Neural cell (in vitro differentiated cells): Measurements from ENCODE around the gene TMPRSS6.

Source experiments
- POLR2AphosphoS5 ChIP-seq: IDR thresholded peaks from 2 replicates; pipeline ENCODE4 v1.6.1; 2012
- SMC3 ChIP-seq: fragments of 450-650 bp; conservative IDR thresholded peaks from 2 replicates; pipeline ENCODE4 v1.6.1; 2014; ENCODE audit warnings: antibody characterized with exemption, mild to moderate bottlenecking, moderate library complexity; ENCODE audit not compliant: poor library complexity
- TF ChIP-seq, protein P1 (sequence below): fragments of 450-650 bp; IDR thresholded peaks from 2 replicates; pipeline ENCODE4 v1.5.1; 2014; ENCODE audit warnings: antibody characterized with exemption, mild to moderate bottlenecking, moderate library complexity; ENCODE audit not compliant: poor library complexity, severe bottlenecking

DNA sequence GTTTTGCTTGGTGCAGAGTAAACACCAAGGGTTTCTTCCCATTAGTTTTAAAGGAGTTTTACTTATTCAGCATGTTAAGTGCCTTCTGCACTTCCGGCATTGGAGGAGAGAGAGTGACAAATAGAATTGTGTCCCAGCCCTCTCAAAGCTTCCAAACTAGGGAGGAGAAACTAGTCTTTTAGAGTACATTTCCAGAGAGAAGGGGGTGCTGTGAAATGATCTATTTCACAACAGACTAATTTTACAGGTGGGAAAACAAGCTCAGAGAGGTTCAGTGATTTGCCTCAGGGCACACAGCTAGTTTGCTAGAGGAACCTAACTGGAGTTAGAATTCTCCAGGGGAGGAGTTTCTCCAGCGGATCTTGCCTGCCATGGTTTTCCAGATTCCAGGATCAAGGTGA is 77.4 kb downstream of the TMPRSS6 start:
- TF ChIP-seq POLR2AphosphoS5, result no peak
- TF ChIP-seq, protein P1, sequence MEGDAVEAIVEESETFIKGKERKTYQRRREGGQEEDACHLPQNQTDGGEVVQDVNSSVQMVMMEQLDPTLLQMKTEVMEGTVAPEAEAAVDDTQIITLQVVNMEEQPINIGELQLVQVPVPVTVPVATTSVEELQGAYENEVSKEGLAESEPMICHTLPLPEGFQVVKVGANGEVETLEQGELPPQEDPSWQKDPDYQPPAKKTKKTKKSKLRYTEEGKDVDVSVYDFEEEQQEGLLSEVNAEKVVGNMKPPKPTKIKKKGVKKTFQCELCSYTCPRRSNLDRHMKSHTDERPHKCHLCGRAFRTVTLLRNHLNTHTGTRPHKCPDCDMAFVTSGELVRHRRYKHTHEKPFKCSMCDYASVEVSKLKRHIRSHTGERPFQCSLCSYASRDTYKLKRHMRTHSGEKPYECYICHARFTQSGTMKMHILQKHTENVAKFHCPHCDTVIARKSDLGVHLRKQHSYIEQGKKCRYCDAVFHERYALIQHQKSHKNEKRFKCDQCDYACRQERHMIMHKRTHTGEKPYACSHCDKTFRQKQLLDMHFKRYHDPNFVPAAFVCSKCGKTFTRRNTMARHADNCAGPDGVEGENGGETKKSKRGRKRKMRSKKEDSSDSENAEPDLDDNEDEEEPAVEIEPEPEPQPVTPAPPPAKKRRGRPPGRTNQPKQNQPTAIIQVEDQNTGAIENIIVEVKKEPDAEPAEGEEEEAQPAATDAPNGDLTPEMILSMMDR, result no peak
- TF ChIP-seq SMC3, result no peak
